ENCODE results near the gene KIF26B.

DNA sequence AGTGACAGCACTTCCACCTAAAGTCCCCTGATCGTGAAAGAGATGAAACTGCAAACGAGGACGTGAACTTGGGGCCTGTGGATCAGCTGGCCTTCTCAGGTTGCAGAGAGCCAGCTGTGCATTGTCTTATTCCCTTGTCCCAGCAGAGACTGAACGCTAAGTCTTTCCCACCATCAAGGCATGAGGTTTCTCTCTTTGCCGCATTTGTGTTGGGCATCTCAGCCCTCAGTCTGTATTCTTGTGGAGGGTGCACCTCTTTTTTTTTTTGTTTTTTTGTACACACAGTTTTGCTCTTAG is 71.4 kb downstream of the KIF26B start:
- TF ChIP-seq CTCF (IDR thresholded peaks at IDR 0.05; ENCODE audit: borderline replicate concordance, extremely low read depth, low read length, poor library complexity, severe bottlenecking) (no peak), EZH2 (IDR thresholded peaks at IDR 0.05; ENCODE audit: borderline replicate concordance, low read depth, low read length, severe bottlenecking) (no peak)

Data from DND-41 (cell line).